Measurements from ENCODE around the gene ZFYVE19. TPM values are rescaled to one million over a fixed set of nuclear protein-coding genes. Genes with fewer than 3 reads are reported as not detected.

The ZFYVE19 gene
- total RNA-seq, 1 donor from 2014 or later, result 39.3 TPM

GRCh38 chr15:40769274-40770146 lies 37.4 kb upstream of the ZFYVE19 start, which contains the start of gene C15orf62:
Gene C15orf62 (plus strand): TSS chr15:40769980. CDS start chr15:40770496, 516 bp downstream.
- peak within 1 kb of the TSS; percentile 77 for H3K27ac Mint-ChIP-seq
- intact Hi-C loops (cut with micrococcal nuclease), result loop anchor here (10.0 kb wide), 1 partner anchor 175 kb away; the partner anchor contains the start of gene KNL1
- DNase-seq (ENCODE audit: low spot score), result peak; percentile 24

GRCh38 chr15:40770147-40770721 lies 36.7 kb upstream of the ZFYVE19 start:
- intact Hi-C loops (cut with micrococcal nuclease), result no loop called here
- Mint-ChIP-seq H3K27me3 (ENCODE audit: low read depth) (no peaks in the 10 kb centered on the region), H3K4me3 (ENCODE audit: low read depth) (no peak overlapping the region), H3K36me3 (ENCODE audit: low read depth) (peaks cover 29% of the 10 kb centered on the region), H3K4me1 (ENCODE audit: low read depth) (peaks cover 19% of the 10 kb centered on the region), H3K27ac (peak overlapping the region; percentile 77), H3K9me3 (no peaks in the 10 kb centered on the region)
- DNase-seq (ENCODE audit: low spot score), result no peak

More at GRCh38 chr15:40769274-40770146, 37.4 kb upstream of the ZFYVE19 start, which contains the start of gene C15orf62:
- Mint-ChIP-seq H3K36me3 (ENCODE audit: low read depth) (peaks cover 23% of the 10 kb centered on the region), H3K9me3 (no peaks in the 10 kb centered on the region), H3K4me1 (ENCODE audit: low read depth) (peaks cover 25% of the 10 kb centered on the region), H3K27me3 (ENCODE audit: low read depth) (no peaks in the 10 kb centered on the region), H3K4me3 (ENCODE audit: low read depth) (peak within 1 kb of the TSS; percentile 8)

- H3K27me3 Mint-ChIP-seq (ENCODE audit: low read depth), result no peaks in the 10 kb centered on the region
- intact Hi-C loops (cut with micrococcal nuclease), result no loop called here
- no peak overlapping the region for H3K4me3 Mint-ChIP-seq (ENCODE audit: low read depth)
- peaks cover 29% of the 10 kb centered on the region for H3K36me3 Mint-ChIP-seq (ENCODE audit: low read depth)
- no peak overlapping the region for H3K27ac Mint-ChIP-seq
- H3K9me3 Mint-ChIP-seq, result no peaks in the 10 kb centered on the region
- no peak for DNase-seq (ENCODE audit: low spot score)
- peaks cover 12% of the 10 kb centered on the region for H3K4me1 Mint-ChIP-seq (ENCODE audit: low read depth)
Observed at GRCh38 chr15:40771242-40771641, 35.6 kb upstream of the ZFYVE19 start.

- DNase-seq (ENCODE audit: low spot score), result no peak
- no peaks in the 10 kb centered on the region for H3K27me3 Mint-ChIP-seq (ENCODE audit: low read depth)
- intact Hi-C loops (cut with micrococcal nuclease), result no loop called here
- H3K4me1 Mint-ChIP-seq (ENCODE audit: low read depth), result peaks cover 14% of the 10 kb centered on the region
- no peak overlapping the region for H3K4me3 Mint-ChIP-seq (ENCODE audit: low read depth)
- H3K27ac Mint-ChIP-seq, result no peak overlapping the region
- peaks cover 32% of the 10 kb centered on the region for H3K36me3 Mint-ChIP-seq (ENCODE audit: low read depth)
- H3K9me3 Mint-ChIP-seq, result no peaks in the 10 kb centered on the region
Observed at GRCh38 chr15:40772014-40772413, 34.9 kb upstream of the ZFYVE19 start.

- no peaks in the 10 kb centered on the region for H3K9me3 Mint-ChIP-seq
Observed at GRCh38 chr15:40773496-40773895, 33.4 kb upstream of the ZFYVE19 start.

GRCh38 chr15:40773902-40774301 lies 33.0 kb upstream of the ZFYVE19 start:
- intact Hi-C loops (cut with micrococcal nuclease), result no loop called here
- no peak overlapping the region for H3K4me3 Mint-ChIP-seq (ENCODE audit: low read depth)
- peaks cover 11% of the 10 kb centered on the region for H3K4me1 Mint-ChIP-seq (ENCODE audit: low read depth)
- no peaks in the 10 kb centered on the region for H3K27me3 Mint-ChIP-seq (ENCODE audit: low read depth)
- peaks cover 29% of the 10 kb centered on the region for H3K36me3 Mint-ChIP-seq (ENCODE audit: low read depth)
- no peak for DNase-seq (ENCODE audit: low spot score)
- H3K9me3 Mint-ChIP-seq, result no peaks in the 10 kb centered on the region
- H3K27ac Mint-ChIP-seq, result no peak overlapping the region

More at GRCh38 chr15:40773496-40773895, 33.4 kb upstream of the ZFYVE19 start:
- Mint-ChIP-seq H3K27ac (no peak overlapping the region), H3K36me3 (ENCODE audit: low read depth) (peaks cover 29% of the 10 kb centered on the region), H3K4me3 (ENCODE audit: low read depth) (no peak overlapping the region), H3K27me3 (ENCODE audit: low read depth) (no peaks in the 10 kb centered on the region), H3K4me1 (ENCODE audit: low read depth) (peaks cover 13% of the 10 kb centered on the region)
- intact Hi-C loops (cut with micrococcal nuclease), result no loop called here
- DNase-seq (ENCODE audit: low spot score), result no peak

- no peak overlapping the region for H3K4me3 Mint-ChIP-seq (ENCODE audit: low read depth)
- H3K4me1 Mint-ChIP-seq (ENCODE audit: low read depth), result peaks cover 4% of the 10 kb centered on the region
- H3K27me3 Mint-ChIP-seq (ENCODE audit: low read depth), result no peaks in the 10 kb centered on the region
- H3K9me3 Mint-ChIP-seq, result no peaks in the 10 kb centered on the region
- DNase-seq (ENCODE audit: low spot score), result no peak
- intact Hi-C loops (cut with micrococcal nuclease), result no loop called here
- peaks cover 35% of the 10 kb centered on the region for H3K36me3 Mint-ChIP-seq (ENCODE audit: low read depth)
- H3K27ac Mint-ChIP-seq, result no peak overlapping the region
Observed at GRCh38 chr15:40775007-40775406, 31.9 kb upstream of the ZFYVE19 start.

GRCh38 chr15:40775740-40776536 lies 31.0 kb upstream of the ZFYVE19 start:
- Mint-ChIP-seq H3K4me3 (ENCODE audit: low read depth) (no peak overlapping the region), H3K27ac (no peak overlapping the region), H3K36me3 (ENCODE audit: low read depth) (peaks cover 38% of the 10 kb centered on the region), H3K9me3 (no peaks in the 10 kb centered on the region), H3K27me3 (ENCODE audit: low read depth) (no peaks in the 10 kb centered on the region), H3K4me1 (ENCODE audit: low read depth) (peaks cover 2% of the 10 kb centered on the region)
- DNase-seq (ENCODE audit: low spot score), result no peak
- intact Hi-C loops (cut with micrococcal nuclease), result no loop called here

- no peak overlapping the region for H3K4me3 Mint-ChIP-seq (ENCODE audit: low read depth)
Observed at GRCh38 chr15:40776537-40777141, 30.2 kb upstream of the ZFYVE19 start.

GRCh38 chr15:40782609-40783227 lies 24.2 kb upstream of the ZFYVE19 start:
- intact Hi-C loops (cut with micrococcal nuclease), result loop anchor here (2.0 kb wide), 1 partner anchor 104 kb away; no protein-coding TSS in a partner anchor
- DNase-seq (ENCODE audit: low spot score), result peak; percentile 65
- H3K9me3 Mint-ChIP-seq, result no peaks in the 10 kb centered on the region
- no peak overlapping the region for H3K27ac Mint-ChIP-seq
- H3K4me1 Mint-ChIP-seq (ENCODE audit: low read depth), result peaks cover 16% of the 10 kb centered on the region
- H3K4me3 Mint-ChIP-seq (ENCODE audit: low read depth), result no peak overlapping the region
- H3K36me3 Mint-ChIP-seq (ENCODE audit: low read depth), result peaks cover 9% of the 10 kb centered on the region
- H3K27me3 Mint-ChIP-seq (ENCODE audit: low read depth), result no peaks in the 10 kb centered on the region

More at GRCh38 chr15:40776537-40777141, 30.2 kb upstream of the ZFYVE19 start:
- intact Hi-C loops (cut with micrococcal nuclease), result no loop called here
- H3K27ac Mint-ChIP-seq, result peak overlapping the region; percentile 16
- peaks cover 2% of the 10 kb centered on the region for H3K4me1 Mint-ChIP-seq (ENCODE audit: low read depth)
- H3K9me3 Mint-ChIP-seq, result no peaks in the 10 kb centered on the region
- DNase-seq (ENCODE audit: low spot score), result no peak
- peaks cover 31% of the 10 kb centered on the region for H3K36me3 Mint-ChIP-seq (ENCODE audit: low read depth)
- H3K27me3 Mint-ChIP-seq (ENCODE audit: low read depth), result no peaks in the 10 kb centered on the region

GRCh38 chr15:40785164-40785563 lies 21.7 kb upstream of the ZFYVE19 start:
- intact Hi-C loops (cut with micrococcal nuclease), result no loop called here
- H3K9me3 Mint-ChIP-seq, result no peaks in the 10 kb centered on the region
- H3K4me3 Mint-ChIP-seq (ENCODE audit: low read depth), result no peak overlapping the region
- no peak overlapping the region for H3K27ac Mint-ChIP-seq
- H3K4me1 Mint-ChIP-seq (ENCODE audit: low read depth), result peaks cover 20% of the 10 kb centered on the region
- no peak for DNase-seq (ENCODE audit: low spot score)
- peaks cover 2% of the 10 kb centered on the region for H3K36me3 Mint-ChIP-seq (ENCODE audit: low read depth)
- no peaks in the 10 kb centered on the region for H3K27me3 Mint-ChIP-seq (ENCODE audit: low read depth)

GRCh38 chr15:40785814-40786213 lies 21.1 kb upstream of the ZFYVE19 start:
- no peak overlapping the region for H3K4me3 Mint-ChIP-seq (ENCODE audit: low read depth)
- peaks cover 20% of the 10 kb centered on the region for H3K4me1 Mint-ChIP-seq (ENCODE audit: low read depth)
- no peaks in the 10 kb centered on the region for H3K36me3 Mint-ChIP-seq (ENCODE audit: low read depth)
- intact Hi-C loops (cut with micrococcal nuclease), result no loop called here
- no peak overlapping the region for H3K27ac Mint-ChIP-seq
- no peak for DNase-seq (ENCODE audit: low spot score)
- H3K9me3 Mint-ChIP-seq, result no peaks in the 10 kb centered on the region
- H3K27me3 Mint-ChIP-seq (ENCODE audit: low read depth), result no peaks in the 10 kb centered on the region

All from activated T-helper 2 cell treated with anti-CD3 and anti-CD28 coated beads, Interferon-gamma antibody, Interleukin-2, Interleukin-4, amounts not matched to agents 10 μg/mL and 5 μg/mL and 100 μg/mL, durations not matched to agents 14 hours and 24 hours and 36 hours (primary cell).